Small intestine (tissue), 7 donors: ENCODE measurements around the gene DEDD2. TPM values are rescaled to one million over a fixed set of nuclear protein-coding genes. Genes with fewer than 3 reads are reported as not detected.

Source experiments
- DNase-seq, 2 donors: peaks; one replicate each; pipeline versions ENCODE4 v3.0.0 to v3.0.0-alpha.2; 2013
- FAIRE-seq: peaks from 2 replicates; lab custom pipeline; 2012; peaks lifted over from hg19 to GRCh38; lab: Jason Lieb, UNC
- H3K27ac ChIP-seq, 3 donors: one replicate each; pipeline ENCODE4 v1.5.1; 2013; ENCODE audit warnings: low read length in 2 of 3, mild to moderate bottlenecking in 2 of 3, control low read depth in 1 of 3, inconsistent platforms in 1 of 3, low read depth in 1 of 3, moderate library complexity in 1 of 3
- H3K27me3 ChIP-seq, 3 donors: one replicate each; pipeline ENCODE4 v1.6.1; 2013; ENCODE audit warnings: low read length in 3 of 3, inconsistent platforms in 1 of 3; ENCODE audit not compliant: control insufficient read depth in 3 of 3, insufficient read depth in 3 of 3
- H3K36me3 ChIP-seq, 3 donors: one replicate each; pipeline ENCODE4 v1.6.1; 2013; ENCODE audit warnings: low read length in 3 of 3, inconsistent platforms in 1 of 3, low read depth in 1 of 3, mild to moderate bottlenecking in 1 of 3, moderate library complexity in 1 of 3; ENCODE audit not compliant: control insufficient read depth in 3 of 3, insufficient read depth in 2 of 3
- H3K4me1 ChIP-seq, 3 donors: one replicate each; pipeline ENCODE4 v1.6.1; 2013; ENCODE audit warnings: low read length in 2 of 3, inconsistent platforms in 1 of 3, low read depth in 1 of 3, mild to moderate bottlenecking in 1 of 3, moderate library complexity in 1 of 3; ENCODE audit not compliant: control insufficient read depth in 3 of 3, insufficient read depth in 2 of 3
- H3K4me3 ChIP-seq, 3 donors: one replicate each; pipeline ENCODE4 v1.5.1; 2013; ENCODE audit warnings: low read length in 3 of 3, control low read depth in 1 of 3, inconsistent platforms in 1 of 3, low read depth in 1 of 3, mild to moderate bottlenecking in 1 of 3, moderate library complexity in 1 of 3
- H3K9me3 ChIP-seq, 2 donors: one replicate each; pipeline ENCODE4 v1.6.1; 2013; ENCODE audit warnings: low read depth in 1 of 2, low read length in 1 of 2; ENCODE audit not compliant: control insufficient read depth in 2 of 2, insufficient read depth in 1 of 2
- WGBS, 3 donors: extraction: QIAGEN DNeasy Blood & Tissue Kit; methylation state at CpG; one replicate each; pipeline ENCODE4 v1.1.7; 2013; 5-methylcytosine and 5-hydroxymethylcytosine counted together
- polyA plus RNA-seq, 4 donors: library from polyadenylated mRNA; stranded (reverse) in 3 of 4; unstranded in 1 of 4; fragments of 200-250 nt in 3 of 4; fragments of 120-200 nt in 1 of 4; gene quantifications; one replicate each; pipeline versions ENCODE4 v1.2.1 to v1.2.3, GENCODE V29; 2013
- donor health status: healthy with polysubstance abuse.
- donor health status: control.
- donor health status: control.
- donor health status: Bipolar disorder and iron deficiency.
- donor health status: healthy.

DEDD2 gene
- polyA plus RNA-seq, 4 donors = 22.8 to 41.3 (median 37.8) TPM

GRCh38 chr19:42149447-42150202, 67.9 kb downstream of the DEDD2 start:
- FAIRE-seq (no peak), DNase-seq (no peak)
- H3K27me3 ChIP-seq = peaks cover 2 to 55% (median 20%) of the 10 kb centered on the region in 3 donors
- no peaks in the 10 kb centered on the region for H3K9me3 ChIP-seq
- H3K4me3 ChIP-seq = no peak overlapping the region
- H3K36me3 ChIP-seq = no peaks in the 10 kb centered on the region
- no peak overlapping the region for H3K27ac ChIP-seq
- no peaks in the 10 kb centered on the region for H3K4me1 ChIP-seq
- WGBS, 3 donors = 36 to 43% (median 40%) methylated on average over 5 of the region's 5 CpGs

Other genes with a start within 250 kb of the DEDD2 start
- 1 to 10 TPM in 2 of 4 donors, under 1 TPM in 1, not detected in 1; 0.81 to 4.3 (median 1.3) TPM for gene ATP1A3, start 223.4 kb downstream of the DEDD2 start, polyA plus RNA-seq
- gene GRIK5, start 147.5 kb downstream of the DEDD2 start, polyA plus RNA-seq = 1 to 10 TPM in 1 of 4 donors, under 1 TPM in 2, not detected in 1; 0.27 to 1.6 (median 0.68) TPM
- gene ZNF574, start 141.5 kb downstream of the DEDD2 start, polyA plus RNA-seq = 10 to 100 TPM in 1 of 4 donors, 1 to 10 TPM in 3; 4.5 to 16.9 (median 7.4) TPM
- gene POU2F2, start 85.2 kb downstream of the DEDD2 start, polyA plus RNA-seq = 1 to 10 TPM in 3 of 4 donors, under 1 TPM in 1; 0.45 to 2.7 (median 1.9) TPM
- 10 to 100 TPM in 1 of 4 donors, 1 to 10 TPM in 3; 3.2 to 11.3 (median 4.4) TPM for gene ZNF526, start 2.6 kb upstream of the DEDD2 start, polyA plus RNA-seq
- gene GSK3A, start 24.9 kb upstream of the DEDD2 start, polyA plus RNA-seq = 10 to 100 TPM; 48.5 to 73.0 (median 70.6) TPM
- 10 to 100 TPM; 28.6 to 60.7 (median 41.7) TPM for gene ERF, start 37.5 kb upstream of the DEDD2 start, polyA plus RNA-seq
- 10 to 100 TPM; 14.1 to 39.2 (median 24.0) TPM for gene CIC, start 51.6 kb upstream of the DEDD2 start, polyA plus RNA-seq
- gene PRR19, start 84.5 kb upstream of the DEDD2 start, polyA plus RNA-seq = 1 to 10 TPM in 2 of 4 donors, under 1 TPM in 2; 0.81 to 1.1 (median 0.99) TPM
- 10 to 100 TPM; 16.3 to 49.4 (median 26.9) TPM for gene PAFAH1B3, start 84.9 kb upstream of the DEDD2 start, polyA plus RNA-seq
- gene TMEM145, start 95.6 kb upstream of the DEDD2 start, polyA plus RNA-seq = 1 to 10 TPM in 1 of 4 donors, under 1 TPM in 1, not detected in 2; 0.83 to 1.1 TPM
- gene MEGF8, start 108.0 kb upstream of the DEDD2 start, polyA plus RNA-seq = 10 to 100 TPM in 2 of 4 donors, 1 to 10 TPM in 2; 2.4 to 26.7 (median 6.9) TPM
- gene CNFN, start 172.6 kb upstream of the DEDD2 start, polyA plus RNA-seq = 10 to 100 TPM in 1 of 4 donors, 1 to 10 TPM in 3; 5.8 to 28.1 (median 9.0) TPM
- 10 to 100 TPM; 10.1 to 40.2 (median 19.7) TPM for gene LIPE, start 209.7 kb upstream of the DEDD2 start, polyA plus RNA-seq
- 1 to 10 TPM in 2 of 4 donors, under 1 TPM in 2; 0.12 to 1.6 (median 0.89) TPM for gene CXCL17, start 225.3 kb upstream of the DEDD2 start, polyA plus RNA-seq